PC-3 (cell line): ENCODE results near the gene ARHGAP42. TPM values are rescaled to one million over a fixed set of nuclear protein-coding genes. Genes with fewer than 3 reads are reported as not detected.

Experiments used
- ATAC-seq: fragments of 200-7000 bp; cut with Tn5 transposase; 2 replicates; pipeline ENCODE4 v1.9.1; 2020; ENCODE audit warnings: mild to moderate bottlenecking, moderate library complexity
- BruUV-seq: library from RNA; stranded (reverse); fragments of 400-500 nt; replicated peaks from 2 replicates; lab custom pipeline; 2021; lab: Mats Ljungman, UMichigan
- CTCF ChIA-PET: fragments of 300-600 bp; sonication (Branson Sonifier 250); formaldehyde crosslinking; loops from one replicate; lab custom pipeline; 2022; ENCODE audit warnings: antibody characterized with exemption; lab: Charles Lee
- POLR2A ChIA-PET: fragments of 300-600 bp; sonication (Branson Sonifier 250); formaldehyde crosslinking; loops from one replicate; lab custom pipeline; 2022; ENCODE audit warnings: antibody characterized with exemption; ENCODE audit not compliant: unreplicated experiment; lab: Charles Lee
- DNase-seq: peaks from one replicate; pipeline ENCODE4 v3.0.0-alpha.2; 2015
- H2AFZ ChIP-seq: fragments of 300-600 bp; sonication (generic); 2 replicates; pipeline ENCODE4 v1.6.0; 2016; ENCODE audit warnings: antibody characterized with exemption, low read length
- H3F3A ChIP-seq: fragments of 300-600 bp; sonication (generic); one replicate; pipeline ENCODE4 v1.6.0; 2017; ENCODE audit warnings: antibody characterized with exemption, low read length, control low read depth, mild to moderate bottlenecking; ENCODE audit not compliant: unreplicated experiment
- H3K27ac ChIP-seq: fragments of 300-600 bp; sonication (generic); 2 replicates; pipeline ENCODE4 v1.5.1; 2016; ENCODE audit warnings: mild to moderate bottlenecking, low read length
- H3K27me3 ChIP-seq: fragments of 300-600 bp; sonication (generic); 2 replicates; pipeline ENCODE4 v1.6.1; 2016; ENCODE audit warnings: low read length, mixed read lengths
- H3K36me3 ChIP-seq: fragments of 300-600 bp; sonication (generic); 2 replicates; pipeline ENCODE4 v1.6.1; 2016; ENCODE audit warnings: low read depth, mixed run types, low read length, mixed read lengths
- H3K4me1 ChIP-seq: fragments of 300-600 bp; sonication (generic); 2 replicates; pipeline ENCODE4 v1.5.1; 2016; ENCODE audit warnings: low read length; ENCODE audit not compliant: insufficient read depth
- H3K4me2 ChIP-seq: fragments of 300-600 bp; sonication (generic); 2 replicates; pipeline ENCODE4 v1.6.0; 2016; ENCODE audit warnings: low read length
- H3K4me3 ChIP-seq: fragments of 300-600 bp; sonication (generic); 2 replicates; pipeline ENCODE4 v1.5.1; 2016; ENCODE audit warnings: mild to moderate bottlenecking, low read length, mixed read lengths
- H3K79me2 ChIP-seq: fragments of 300-600 bp; sonication (generic); 2 replicates; pipeline ENCODE4 v1.6.1; 2017; ENCODE audit warnings: low read length, mixed read lengths
- H3K9ac ChIP-seq: fragments of 300-600 bp; sonication (generic); 2 replicates; pipeline ENCODE4 v1.6.0; 2016; ENCODE audit warnings: mild to moderate bottlenecking, low read length
- H3K9me2 ChIP-seq: fragments of 300-600 bp; sonication (generic); replicated peaks from 2 replicates; pipeline ENCODE4 v1.6.1; 2016; ENCODE audit warnings: mixed run types, low read length, mixed read lengths
- H3K9me3 ChIP-seq: fragments of 300-600 bp; sonication (generic); 2 replicates; pipeline ENCODE4 v1.6.1; 2016; ENCODE audit warnings: low read length, mixed read lengths
- H4K20me1 ChIP-seq: fragments of 300-600 bp; sonication (generic); 2 replicates; pipeline ENCODE4 v1.6.1; 2016; ENCODE audit warnings: low read length, mixed read lengths
- EZH2 ChIP-seq: fragments of 300-600 bp; sonication (generic); IDR thresholded peaks from one replicate; pipeline ENCODE4 v1.6.1; 2017; ENCODE audit warnings: antibody characterized with exemption, mild to moderate bottlenecking, low read length; ENCODE audit not compliant: unreplicated experiment
- EZH2phosphoT487 ChIP-seq: fragments of 300-600 bp; sonication (generic); IDR thresholded peaks from 2 replicates; pipeline ENCODE4 v1.6.1; 2018; ENCODE audit warnings: mild to moderate bottlenecking, antibody characterized with exemption, low read length, borderline replicate concordance
- intact Hi-C: fragments of 100-400 bp; cut with micrococcal nuclease; formaldehyde crosslinking; loops from 2 replicates; pipeline ENCODE4 v1.9.0; 2023
- total RNA-seq: library from RNA; depleted of rRNA; stranded (reverse); fragments of >200 nt; gene quantifications from 2 replicates; pipeline ENCODE4 v1.2.3, GENCODE V29; 2014
- TF ChIP-seq, protein P1 (sequence below): fragments of 300-600 bp; sonication (generic); conservative IDR thresholded peaks from 2 replicates; pipeline ENCODE4 v1.5.1; 2017; ENCODE audit warnings: antibody characterized with exemption, low read depth, mild to moderate bottlenecking, low read length

ARHGAP42 gene
- total RNA-seq, 1 experiment from 2014 or later: 12.1 TPM

- H3K4me3 ChIP-seq: no peak overlapping the region
- no peaks in the 10 kb centered on the region for H4K20me1 ChIP-seq
- ChIA-PET CTCF (no interaction called here), POLR2A (no interaction called here)
- intact Hi-C loops: no loop called here
- TF ChIP-seq EZH2 (no peak), EZH2phosphoT487 (no peak)
- TF ChIP-seq, protein P1, sequence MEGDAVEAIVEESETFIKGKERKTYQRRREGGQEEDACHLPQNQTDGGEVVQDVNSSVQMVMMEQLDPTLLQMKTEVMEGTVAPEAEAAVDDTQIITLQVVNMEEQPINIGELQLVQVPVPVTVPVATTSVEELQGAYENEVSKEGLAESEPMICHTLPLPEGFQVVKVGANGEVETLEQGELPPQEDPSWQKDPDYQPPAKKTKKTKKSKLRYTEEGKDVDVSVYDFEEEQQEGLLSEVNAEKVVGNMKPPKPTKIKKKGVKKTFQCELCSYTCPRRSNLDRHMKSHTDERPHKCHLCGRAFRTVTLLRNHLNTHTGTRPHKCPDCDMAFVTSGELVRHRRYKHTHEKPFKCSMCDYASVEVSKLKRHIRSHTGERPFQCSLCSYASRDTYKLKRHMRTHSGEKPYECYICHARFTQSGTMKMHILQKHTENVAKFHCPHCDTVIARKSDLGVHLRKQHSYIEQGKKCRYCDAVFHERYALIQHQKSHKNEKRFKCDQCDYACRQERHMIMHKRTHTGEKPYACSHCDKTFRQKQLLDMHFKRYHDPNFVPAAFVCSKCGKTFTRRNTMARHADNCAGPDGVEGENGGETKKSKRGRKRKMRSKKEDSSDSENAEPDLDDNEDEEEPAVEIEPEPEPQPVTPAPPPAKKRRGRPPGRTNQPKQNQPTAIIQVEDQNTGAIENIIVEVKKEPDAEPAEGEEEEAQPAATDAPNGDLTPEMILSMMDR: no peak
- H3K9me3 ChIP-seq: no peaks in the 10 kb centered on the region
- H2AFZ ChIP-seq: no peak overlapping the region
- no peaks in the 10 kb centered on the region for H3K27me3 ChIP-seq
- H3K9ac ChIP-seq: no peak overlapping the region
- H3K27ac ChIP-seq: no peak overlapping the region
- no peaks in the 10 kb centered on the region for H3K36me3 ChIP-seq
- no peaks in the 10 kb centered on the region for H3K9me2 ChIP-seq
- DNase-seq: no peak
- H3K4me2 ChIP-seq: no peak overlapping the region
- no peaks in the 10 kb centered on the region for H3F3A ChIP-seq
- ATAC-seq: no peak
- H3K4me1 ChIP-seq: no peaks in the 10 kb centered on the region
- H3K79me2 ChIP-seq: no peaks in the 10 kb centered on the region
- no TSS peak for BruUV-seq
Measured at GRCh38 chr11:100675115-100675650, 11.9 kb upstream of the ARHGAP42 start.

GRCh38 chr11:100676901-100677300 lies 10.2 kb upstream of the ARHGAP42 start:
- peaks cover 10% of the 10 kb centered on the region for H3K4me1 ChIP-seq
- H3K36me3 ChIP-seq: no peaks in the 10 kb centered on the region
- TF ChIP-seq EZH2 (no peak), EZH2phosphoT487 (no peak)
- TF ChIP-seq, protein P1: no peak
- H2AFZ ChIP-seq: no peak overlapping the region
- no peaks in the 10 kb centered on the region for H3K79me2 ChIP-seq
- DNase-seq (no peak), ATAC-seq (no peak)
- intact Hi-C loops: no loop called here
- H3F3A ChIP-seq: no peaks in the 10 kb centered on the region
- no TSS peak for BruUV-seq
- H3K9ac ChIP-seq: no peak overlapping the region
- no peaks in the 10 kb centered on the region for H4K20me1 ChIP-seq
- H3K27ac ChIP-seq: no peak overlapping the region
- no peaks in the 10 kb centered on the region for H3K27me3 ChIP-seq
- H3K9me3 ChIP-seq: no peaks in the 10 kb centered on the region
- ChIA-PET POLR2A (no interaction called here), CTCF (no interaction called here)
- no peaks in the 10 kb centered on the region for H3K9me2 ChIP-seq
- no peak overlapping the region for H3K4me3 ChIP-seq
- H3K4me2 ChIP-seq: no peak overlapping the region

- ATAC-seq (no peak), DNase-seq (no peak)
- Histone ChIP-seq H3K9me3 (no peaks in the 10 kb centered on the region), H3K36me3 (no peaks in the 10 kb centered on the region), H3F3A (no peaks in the 10 kb centered on the region), H3K27me3 (no peaks in the 10 kb centered on the region), H3K79me2 (no peaks in the 10 kb centered on the region), H3K9me2 (no peaks in the 10 kb centered on the region), H3K4me1 (peaks cover 18% of the 10 kb centered on the region), H3K4me2 (no peak overlapping the region), H3K27ac (no peak overlapping the region), H3K4me3 (no peak overlapping the region), H3K9ac (no peak overlapping the region), H2AFZ (no peak overlapping the region), H4K20me1 (no peaks in the 10 kb centered on the region)
- intact Hi-C loops: no loop called here
- ChIA-PET POLR2A (no interaction called here), CTCF (no interaction called here)
- TF ChIP-seq EZH2: no peak
- TF ChIP-seq, protein P1: peak; percentile 35; the same call in 1 of the 2 replicates
- no TSS peak for BruUV-seq
Measured at GRCh38 chr11:100677796-100678195, 9.3 kb upstream of the ARHGAP42 start.
